NK-92 (cell line): ENCODE data around the gene CD33.
"Not testable (repeated sequence)": the region's sequence is repeated elsewhere in the genome, so short reads cannot be mapped to it uniquely, and the experiment has no call there.

Experiments
- DNase-seq: peaks from one replicate; lab custom pipeline; 2025; ENCODE audit not compliant: unreplicated experiment; lab: John Stamatoyannopoulos, UW

Gene CD33

GRCh38 chr19:51224898-51225393 is at the start of gene CD33:
CD33 (plus strand) TSS chr19:51225080; CDS start chr19:51225119, 39 bp downstream.
- not testable (repeated sequence) for DNase-seq

GRCh38 chr19:51179256-51179655 is 45.6 kb upstream of the CD33 start:
- no peak for DNase-seq

- DNase-seq: no peak
Observed at GRCh38 chr19:51181377-51181912, 43.4 kb upstream of the CD33 start.

GRCh38 chr19:51181913-51182419 is 42.9 kb upstream of the CD33 start:
- DNase-seq: no peak

- DNase-seq: no peak
Observed at GRCh38 chr19:51183629-51184028, 41.3 kb upstream of the CD33 start.

GRCh38 chr19:51185069-51185867 is 39.6 kb upstream of the CD33 start:
- no peak for DNase-seq

- no peak for DNase-seq
Observed at GRCh38 chr19:51185868-51186215, 39.0 kb upstream of the CD33 start.

- DNase-seq: no peak
Observed at GRCh38 chr19:51186323-51186722, 38.6 kb upstream of the CD33 start.

- DNase-seq: no peak
Observed at GRCh38 chr19:51187395-51188226, 37.3 kb upstream of the CD33 start.

- no peak for DNase-seq
Observed at GRCh38 chr19:51188227-51188559, 36.7 kb upstream of the CD33 start.

- DNase-seq: no peak
Observed at GRCh38 chr19:51192689-51193088, 32.2 kb upstream of the CD33 start.

GRCh38 chr19:51194527-51195315 is 30.2 kb upstream of the CD33 start:
- DNase-seq: no peak

GRCh38 chr19:51195316-51195586 is 29.6 kb upstream of the CD33 start:
- no peak for DNase-seq

- no peak for DNase-seq
Observed at GRCh38 chr19:51195616-51196015, 29.3 kb upstream of the CD33 start.

- no peak for DNase-seq
Observed at GRCh38 chr19:51196181-51196580, 28.7 kb upstream of the CD33 start.

GRCh38 chr19:51198641-51199040 is 26.2 kb upstream of the CD33 start:
- no peak for DNase-seq

GRCh38 chr19:51200071-51200666 is 24.7 kb upstream of the CD33 start:
- DNase-seq: no peak

GRCh38 chr19:51201712-51202111 is 23.2 kb upstream of the CD33 start:
- no peak for DNase-seq

GRCh38 chr19:51203916-51204315 is 21.0 kb upstream of the CD33 start:
- no peak for DNase-seq

- DNase-seq: no peak
Observed at GRCh38 chr19:51204321-51204720, 20.6 kb upstream of the CD33 start.

- no peak for DNase-seq
Observed at GRCh38 chr19:51207747-51208146, 17.1 kb upstream of the CD33 start.
